Endothelial cell of umbilical vein (primary cell): Measurements from ENCODE around the gene SNX9. TPM values are rescaled to one million over a fixed set of nuclear protein-coding genes. Genes with fewer than 3 reads are reported as not detected.
A peak's percentile ranks its signal among the peaks of the same experiment; 100 is the strongest.

Source experiments
- BruUV-seq: library from RNA; stranded (reverse); fragments of 400-500 nt; replicated peaks from 2 replicates; lab custom pipeline; 2021; lab: Mats Ljungman, UMichigan
- CTCF ChIA-PET: fragments of 300-600, 350-600 bp; sonication (Branson Sonifier 250); formaldehyde crosslinking; loops from one replicate; lab custom pipeline; 2021; ENCODE audit warnings: antibody characterized with exemption, inconsistent platforms; lab: Charles Lee
- POLR2A ChIA-PET: fragments of 300-600, 350-600 bp; sonication (Branson Sonifier 250); formaldehyde crosslinking; loops from one replicate; lab custom pipeline; 2021; ENCODE audit warnings: antibody characterized with exemption, inconsistent platforms; lab: Charles Lee
- DNase-seq: peaks from one replicate; pipeline ENCODE4 v3.0.0-alpha.2; 2011; ENCODE audit warnings: low read depth, low spot score
- FAIRE-seq: peaks from 2 replicates; lab custom pipeline; 2011; peaks lifted over from hg19 to GRCh38; lab: Jason Lieb, UNC
- H2AFZ ChIP-seq: 2 replicates; pipeline ENCODE4 v1.6.0; 2012; ENCODE audit warnings: low read depth, low read length, control low read depth, inconsistent platforms
- H3K27ac ChIP-seq: 2 replicates; pipeline ENCODE4 v1.5.1; 2011; ENCODE audit warnings: low read depth, mild to moderate bottlenecking, control low read depth, low read length, moderate library complexity; ENCODE audit not compliant: insufficient read depth
- H3K27me3 ChIP-seq, 2 experiments: 2 replicates each; pipeline versions ENCODE4 v1.6.0 to v1.6.1; 2011; ENCODE audit warnings: low read length in 2 of 2, mixed read lengths in 1 of 2; ENCODE audit not compliant: control insufficient read depth in 2 of 2, insufficient read depth in 2 of 2
- H3K36me3 ChIP-seq, 2 experiments: 2 replicates in 1 of 2; 3 replicates in 1 of 2; pipeline ENCODE4 v1.5.1; 2011; ENCODE audit warnings: low read length in 2 of 2, mild to moderate bottlenecking in 1 of 2, moderate library complexity in 1 of 2; ENCODE audit not compliant: control insufficient read depth in 2 of 2, insufficient read depth in 2 of 2; ENCODE audit errors: extremely low read depth in 1 of 2
- H3K4me1 ChIP-seq: 3 replicates; pipeline ENCODE4 v1.5.1; 2011; ENCODE audit warnings: mild to moderate bottlenecking, low read length; ENCODE audit not compliant: control insufficient read depth, insufficient read depth; ENCODE audit errors: extremely low read depth
- H3K4me2 ChIP-seq: 2 replicates; pipeline ENCODE4 v1.6.1; 2011; ENCODE audit warnings: low read length, control low read depth, mixed read lengths; ENCODE audit not compliant: insufficient read depth
- H3K4me3 ChIP-seq, 3 experiments: fragments of 200-600 bp in 1 of 3; sonication (generic), shearing (Covaris generic) in 1 of 3; replicated peaks in 1 of 3; 2 replicates each; pipeline ENCODE4 v1.5.1; 2011 to 2016; ENCODE audit warnings: control low read depth in 3 of 3, low read length in 3 of 3, mild to moderate bottlenecking in 2 of 3, inconsistent platforms in 1 of 3, low read depth in 1 of 3, moderate library complexity in 1 of 3; ENCODE audit not compliant: insufficient read depth in 1 of 3
- H3K79me2 ChIP-seq: 2 replicates; pipeline ENCODE4 v1.6.0; 2012; ENCODE audit warnings: low read length, inconsistent platforms; ENCODE audit not compliant: control insufficient read depth, insufficient read depth
- H3K9ac ChIP-seq: replicated peaks from 2 replicates; pipeline ENCODE3; 2011; ENCODE audit warnings: low read length, control low read depth; ENCODE audit not compliant: insufficient read depth; ENCODE audit errors: extremely low read depth
- H3K9me1 ChIP-seq: replicated peaks from 3 replicates; pipeline ENCODE4 v1.6.0; 2011; ENCODE audit warnings: mild to moderate bottlenecking, low read length; ENCODE audit not compliant: control insufficient read depth, insufficient read depth; ENCODE audit errors: extremely low read depth
- H3K9me3 ChIP-seq: replicated peaks from 2 replicates; pipeline ENCODE4 v1.5.1; 2012; ENCODE audit warnings: low read length, inconsistent platforms; ENCODE audit not compliant: control insufficient read depth, insufficient read depth
- H4K20me1 ChIP-seq: replicated peaks from 2 replicates; pipeline ENCODE3; 2011; ENCODE audit warnings: mild to moderate bottlenecking, low read length; ENCODE audit not compliant: control insufficient read depth, insufficient read depth; ENCODE audit errors: extremely low read depth
- EZH2 ChIP-seq: IDR thresholded peaks from 2 replicates; pipeline ENCODE4 v1.6.1; 2012; ENCODE audit warnings: borderline replicate concordance, low read depth, mild to moderate bottlenecking, moderate library complexity, low read length, inconsistent platforms; ENCODE audit not compliant: severe bottlenecking
- FOS ChIP-seq: IDR thresholded peaks from 2 replicates; pipeline ENCODE4 v1.6.1; 2011; ENCODE audit warnings: mild to moderate bottlenecking, low read length, moderate library complexity, borderline replicate concordance; ENCODE audit not compliant: insufficient read depth
- GATA2 ChIP-seq: IDR thresholded peaks from 2 replicates; pipeline ENCODE4 v1.7.0; 2011; ENCODE audit warnings: low read depth, mild to moderate bottlenecking, moderate library complexity, mixed read lengths, low read length; ENCODE audit not compliant: insufficient read length, insufficient read depth
- JUN ChIP-seq: IDR thresholded peaks from 2 replicates; pipeline ENCODE4 v1.6.1; 2011; ENCODE audit warnings: borderline replicate concordance, low read depth; ENCODE audit not compliant: insufficient read length, insufficient read depth
- MYC ChIP-seq: IDR thresholded peaks from one replicate; pipeline ENCODE4 v1.6.1; 2011; ENCODE audit warnings: mild to moderate bottlenecking, low read depth, low read length
- POLR2A ChIP-seq: IDR thresholded peaks from 2 replicates; pipeline ENCODE4 v1.6.1; 2012; ENCODE audit warnings: low read depth, mild to moderate bottlenecking, control low read depth, low read length
- POLR2AphosphoS5 ChIP-seq: IDR thresholded peaks from 2 replicates; pipeline ENCODE4 v1.6.1; 2012; ENCODE audit warnings: low read depth, mild to moderate bottlenecking, control low read depth, low read length, moderate library complexity; ENCODE audit not compliant: insufficient read depth
- dilution Hi-C: fragments of 300-500 bp; cut with MboI; formaldehyde crosslinking; loops from one replicate; pipeline ENCODE4 v1.15.0; 2019; ENCODE audit warnings: low sequenced_read_pairs; ENCODE audit not compliant: extremely low pct_ligation_motif_present
- intact Hi-C: fragments of 100-400 bp; cut with micrococcal nuclease; formaldehyde crosslinking; loops from one replicate; pipeline ENCODE4 v1.10.0; 2022
- polyA plus RNA-seq, 4 experiments: library from polyadenylated mRNA; depleted of rRNA in 3 of 4; stranded (reverse) in 3 of 4; unstranded in 1 of 4; fragments of >200 nt; gene quantifications; 2 replicates each; pipeline versions ENCODE4 v1.2.1 to v1.2.3, GENCODE V29; 2011 to 2012; ENCODE audit warnings: missing spikeins in 1 of 4
- total RNA-seq: library from RNA; stranded (reverse); gene quantifications from 2 replicates; pipeline ENCODE4 v1.2.3, GENCODE V29; 2021
- TF ChIP-seq, protein P1 (sequence below): IDR thresholded peaks from 2 replicates; pipeline ENCODE4 v1.6.1; 2011; ENCODE audit not compliant: insufficient read depth, insufficient read length
- TF ChIP-seq, protein P2 (sequence below), 2 donors: IDR thresholded peaks; 1 replicate in 1 of 2; 2 replicates in 1 of 2; pipeline ENCODE4 v1.5.1; 2011; ENCODE audit warnings: low read length in 2 of 2, mild to moderate bottlenecking in 2 of 2, moderate library complexity in 2 of 2, control low read depth in 1 of 2, inconsistent platforms in 1 of 2, low read depth in 1 of 2; ENCODE audit not compliant: insufficient read depth in 1 of 2; ENCODE audit errors: extremely low read depth in 1 of 2

SNX9 gene
- total and polyA plus RNA-seq, 2 donors (not counting 3 experiments of a cell fraction or from before 2014, with no cell fraction given) = 27.5 to 54.5 TPM

DNA sequence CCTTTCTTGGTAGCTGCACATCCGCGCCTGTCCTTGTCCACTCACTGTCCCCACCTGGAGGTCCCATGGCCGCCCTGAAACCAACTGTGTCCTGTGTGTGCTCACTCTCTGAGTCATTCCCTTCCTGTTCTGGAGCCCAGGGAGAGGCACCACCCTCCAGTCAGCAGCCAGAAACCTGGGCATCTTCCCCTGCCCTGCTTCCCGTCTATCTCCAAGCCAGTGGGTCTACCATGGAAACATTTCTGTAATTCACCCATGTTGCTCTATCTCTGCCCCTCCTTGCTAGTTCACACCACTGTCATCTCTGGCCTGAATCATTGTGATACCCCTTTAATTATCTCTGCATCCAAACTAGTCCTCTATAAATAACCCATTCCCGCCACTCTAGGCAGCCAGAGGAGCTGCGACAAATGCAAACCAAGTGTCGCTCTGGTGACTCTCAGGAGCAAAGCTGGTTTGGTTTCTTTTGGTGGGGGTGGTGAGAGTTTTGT, 129.9 kb downstream of the SNX9 start:
- Histone ChIP-seq H3K9ac (no peak overlapping the region), H2AFZ (no peak overlapping the region), H3K4me3 (no peak overlapping the region), H4K20me1 (no peaks in the 10 kb centered on the region), H3K4me2 (no peak overlapping the region), H3K9me3 (no peaks in the 10 kb centered on the region), H3K27ac (no peak overlapping the region), H3K36me3 (no peaks in the 10 kb centered on the region), H3K27me3 (no peaks in the 10 kb centered on the region), H3K9me1 (no peaks in the 10 kb centered on the region), H3K4me1 (peaks cover 4% of the 10 kb centered on the region), H3K79me2 (no peaks in the 10 kb centered on the region)
- TF ChIP-seq POLR2AphosphoS5 (no peak), FOS (peak; percentile 21), MYC (no peak)
- TF ChIP-seq, protein P1, sequence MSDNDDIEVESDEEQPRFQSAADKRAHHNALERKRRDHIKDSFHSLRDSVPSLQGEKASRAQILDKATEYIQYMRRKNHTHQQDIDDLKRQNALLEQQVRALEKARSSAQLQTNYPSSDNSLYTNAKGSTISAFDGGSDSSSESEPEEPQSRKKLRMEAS = no peak
- POLR2A ChIA-PET = no interaction called here
- no TSS peak for BruUV-seq
- CTCF ChIA-PET = interaction anchor here (0.8 to 2.3 kb wide), 2 partner anchors 10 to 15 kb away, joined by 3 to 5 read pairs; no protein-coding TSS in a partner anchor
- intact Hi-C loops (no loop called here), dilution Hi-C loops (no loop called here)
- FAIRE-seq (no peak), DNase-seq (no peak)

DNA sequence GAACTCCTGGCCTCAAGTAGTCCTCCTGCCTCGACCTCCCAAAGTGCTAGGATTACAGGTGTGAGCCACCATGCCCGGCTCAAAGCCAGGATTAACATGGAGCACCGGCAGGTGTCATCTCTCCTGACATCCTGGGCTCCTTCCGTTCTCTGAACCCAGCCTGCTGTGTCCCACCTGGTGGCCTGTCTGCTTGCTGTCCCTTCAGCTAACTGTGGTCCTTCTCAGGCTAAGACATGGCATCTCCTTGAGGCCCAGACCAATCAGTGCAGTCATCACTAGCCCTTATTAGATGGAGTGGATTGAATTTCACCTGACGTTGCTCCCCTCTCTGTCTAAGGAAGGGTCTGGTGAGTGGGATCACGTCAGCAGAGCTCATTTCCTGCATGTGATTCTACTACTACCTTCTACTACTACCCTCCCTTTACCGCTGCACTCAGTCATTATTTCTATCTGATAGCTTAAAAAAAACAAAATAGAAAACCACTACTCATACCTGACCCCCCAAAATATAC, 130.6 kb downstream of the SNX9 start:
- dilution Hi-C loops (no loop called here), intact Hi-C loops (no loop called here)
- Histone ChIP-seq H3K9ac (no peak overlapping the region), H3K9me1 (no peaks in the 10 kb centered on the region), H3K79me2 (no peaks in the 10 kb centered on the region), H2AFZ (no peak overlapping the region), H3K36me3 (no peaks in the 10 kb centered on the region), H3K4me3 (no peak overlapping the region), H3K4me1 (peaks cover 4% of the 10 kb centered on the region), H3K4me2 (no peak overlapping the region), H3K27ac (no peak overlapping the region), H3K27me3 (no peaks in the 10 kb centered on the region), H3K9me3 (no peaks in the 10 kb centered on the region), H4K20me1 (no peaks in the 10 kb centered on the region)
- POLR2A ChIA-PET = no interaction called here
- TF ChIP-seq, protein P1 = no peak
- TF ChIP-seq JUN = no peak
- no peak for TF ChIP-seq MYC
- TF ChIP-seq EZH2 = no peak
- TF ChIP-seq FOS = no peak
- no peak for TF ChIP-seq POLR2A
- no peak for TF ChIP-seq POLR2AphosphoS5
- TF ChIP-seq, protein P2, sequence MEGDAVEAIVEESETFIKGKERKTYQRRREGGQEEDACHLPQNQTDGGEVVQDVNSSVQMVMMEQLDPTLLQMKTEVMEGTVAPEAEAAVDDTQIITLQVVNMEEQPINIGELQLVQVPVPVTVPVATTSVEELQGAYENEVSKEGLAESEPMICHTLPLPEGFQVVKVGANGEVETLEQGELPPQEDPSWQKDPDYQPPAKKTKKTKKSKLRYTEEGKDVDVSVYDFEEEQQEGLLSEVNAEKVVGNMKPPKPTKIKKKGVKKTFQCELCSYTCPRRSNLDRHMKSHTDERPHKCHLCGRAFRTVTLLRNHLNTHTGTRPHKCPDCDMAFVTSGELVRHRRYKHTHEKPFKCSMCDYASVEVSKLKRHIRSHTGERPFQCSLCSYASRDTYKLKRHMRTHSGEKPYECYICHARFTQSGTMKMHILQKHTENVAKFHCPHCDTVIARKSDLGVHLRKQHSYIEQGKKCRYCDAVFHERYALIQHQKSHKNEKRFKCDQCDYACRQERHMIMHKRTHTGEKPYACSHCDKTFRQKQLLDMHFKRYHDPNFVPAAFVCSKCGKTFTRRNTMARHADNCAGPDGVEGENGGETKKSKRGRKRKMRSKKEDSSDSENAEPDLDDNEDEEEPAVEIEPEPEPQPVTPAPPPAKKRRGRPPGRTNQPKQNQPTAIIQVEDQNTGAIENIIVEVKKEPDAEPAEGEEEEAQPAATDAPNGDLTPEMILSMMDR (IDR thresholded peaks at IDR 0.05; ENCODE audit: extremely low read depth in 1 of 2, insufficient read depth in 1 of 2, low read depth in 1 of 2, low read length in 2 of 2) = no peak
- no peak for TF ChIP-seq GATA2
- CTCF ChIA-PET = interaction anchor here (0.8 to 2.3 kb wide), 4 partner anchors 9 to 119 kb away, joined by 3 to 5 read pairs (median 4); no protein-coding TSS in a partner anchor
- DNase-seq = peak; percentile 38
- no peak for FAIRE-seq
- BruUV-seq = no TSS peak
